Activated CD8-positive, alpha-beta T cell treated with anti-CD3 and anti-CD28 coated beads, Interleukin-2, amount 10 ng/mL, durations not matched to agents 7 days and 5 days (primary cell): ENCODE data around the gene CHMP5. TPM values are rescaled to one million over a fixed set of nuclear protein-coding genes. Genes with fewer than 3 reads are reported as not detected.

Experiments used
- ATAC-seq: fragments of 150-1000 bp; cut with Tn5 transposase; one replicate; pipeline ENCODE4 v1.10.0; 2021; ENCODE audit warnings: moderate library complexity
- CTCF ChIA-PET: fragments of 350-600 bp; sonication (Branson Sonifier 250); formaldehyde crosslinking; loops from one replicate; lab custom pipeline; 2021; ENCODE audit warnings: antibody characterized with exemption; lab: Charles Lee
- POLR2A ChIA-PET: fragments of 350-600 bp; sonication (Branson Sonifier 250); formaldehyde crosslinking; loops from one replicate; lab custom pipeline; 2021; ENCODE audit warnings: antibody characterized with exemption; lab: Charles Lee
- DNase-seq: peaks from one replicate; pipeline ENCODE4 v3.0.0-alpha.2; 2020
- H3K27ac Mint-ChIP-seq: one replicate; pipeline ENCODE4 v1.8.0; 2021; ENCODE audit warnings: mild to moderate bottlenecking, mixed read lengths
- H3K27me3 Mint-ChIP-seq: one replicate; pipeline ENCODE4 v1.8.0; 2021; ENCODE audit warnings: low read depth, mixed read lengths
- H3K36me3 Mint-ChIP-seq: one replicate; pipeline ENCODE4 v1.8.0; 2021; ENCODE audit warnings: low read depth, mixed read lengths
- H3K4me1 Mint-ChIP-seq: one replicate; pipeline ENCODE4 v1.8.0; 2021; ENCODE audit warnings: low read depth, mixed read lengths
- H3K4me3 Mint-ChIP-seq: one replicate; pipeline ENCODE4 v1.8.0; 2021; ENCODE audit warnings: mild to moderate bottlenecking, mixed read lengths
- H3K9me3 Mint-ChIP-seq: one replicate; pipeline ENCODE4 v1.8.0; 2022; ENCODE audit warnings: mixed read lengths; ENCODE audit not compliant: insufficient read depth
- total RNA-seq, 2 experiments: library from RNA; stranded (reverse); gene quantifications; one replicate each; pipeline ENCODE4 v1.2.3, GENCODE V29; 2021

The CHMP5 gene
- total RNA-seq, 2 experiments from 2014 or later, result 83.0 to 85.5 TPM

DNA sequence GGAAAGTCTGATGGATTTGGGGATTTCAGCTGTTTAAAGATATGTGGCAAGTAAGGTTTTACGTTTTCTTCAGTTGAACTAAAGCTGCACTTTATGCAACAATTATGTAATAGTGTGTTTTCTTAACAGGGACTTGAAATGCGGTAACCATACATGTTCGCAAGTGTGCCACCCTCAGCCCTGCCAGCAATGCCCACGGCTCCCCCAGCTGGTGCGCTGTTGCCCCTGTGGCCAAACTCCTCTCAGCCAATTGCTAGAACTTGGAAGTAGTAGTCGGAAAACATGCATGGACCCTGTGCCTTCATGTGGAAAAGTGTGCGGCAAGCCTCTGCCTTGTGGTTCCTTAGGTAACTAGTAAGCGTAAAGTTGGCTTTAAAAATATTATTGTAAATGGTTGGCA is 53.9 kb downstream of the CHMP5 start:
- H3K9me3 Mint-ChIP-seq, result no peaks in the 10 kb centered on the region
- no peaks in the 10 kb centered on the region for H3K27me3 Mint-ChIP-seq
- no peak overlapping the region for H3K27ac Mint-ChIP-seq
- CTCF ChIA-PET, result interaction anchor here (1.3 kb wide), 1 partner anchor 135 kb away, joined by 4 read pairs; no protein-coding TSS in a partner anchor
- DNase-seq (no peak), ATAC-seq (no peak)
- POLR2A ChIA-PET, result interaction anchor here (0.6 kb wide), 1 partner anchor 226 kb away, joined by 3 read pairs; no protein-coding TSS in a partner anchor
- H3K4me3 Mint-ChIP-seq, result no peak overlapping the region
- H3K4me1 Mint-ChIP-seq, result no peaks in the 10 kb centered on the region
- peaks cover 59% of the 10 kb centered on the region for H3K36me3 Mint-ChIP-seq

DNA sequence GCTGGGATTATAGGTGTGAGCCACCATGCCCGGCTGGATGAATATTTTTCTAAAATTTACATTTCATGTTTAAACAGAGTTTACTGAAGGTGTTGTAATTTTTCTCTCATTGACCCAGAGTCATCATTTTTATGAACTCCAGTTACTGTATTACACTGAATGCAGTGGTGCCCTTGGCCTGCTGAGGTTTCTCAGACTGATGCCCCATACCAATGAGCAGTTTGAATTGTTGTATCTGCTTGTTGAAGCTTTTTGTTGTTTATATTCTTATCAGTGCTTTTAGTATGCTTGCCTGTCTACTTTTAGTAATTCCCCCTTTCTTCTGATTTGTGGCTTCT is 55.4 kb downstream of the CHMP5 start:
- H3K36me3 Mint-ChIP-seq, result peaks cover 62% of the 10 kb centered on the region
- H3K4me3 Mint-ChIP-seq, result no peak overlapping the region
- H3K4me1 Mint-ChIP-seq, result no peaks in the 10 kb centered on the region
- POLR2A ChIA-PET, result interaction anchor here (1.0 to 1.1 kb wide), 2 partner anchors 10 to 30 kb away, joined by 3 read pairs; partner anchors contain the start of gene NFX1
- DNase-seq (no peak), ATAC-seq (no peak)
- CTCF ChIA-PET, result interaction anchor here (0.7 to 1.8 kb wide), 2 partner anchors 146 to 253 kb away, joined by 3 to 5 read pairs; no protein-coding TSS in a partner anchor
- no peaks in the 10 kb centered on the region for H3K27me3 Mint-ChIP-seq
- H3K9me3 Mint-ChIP-seq, result no peaks in the 10 kb centered on the region
- H3K27ac Mint-ChIP-seq, result no peak overlapping the region

DNA sequence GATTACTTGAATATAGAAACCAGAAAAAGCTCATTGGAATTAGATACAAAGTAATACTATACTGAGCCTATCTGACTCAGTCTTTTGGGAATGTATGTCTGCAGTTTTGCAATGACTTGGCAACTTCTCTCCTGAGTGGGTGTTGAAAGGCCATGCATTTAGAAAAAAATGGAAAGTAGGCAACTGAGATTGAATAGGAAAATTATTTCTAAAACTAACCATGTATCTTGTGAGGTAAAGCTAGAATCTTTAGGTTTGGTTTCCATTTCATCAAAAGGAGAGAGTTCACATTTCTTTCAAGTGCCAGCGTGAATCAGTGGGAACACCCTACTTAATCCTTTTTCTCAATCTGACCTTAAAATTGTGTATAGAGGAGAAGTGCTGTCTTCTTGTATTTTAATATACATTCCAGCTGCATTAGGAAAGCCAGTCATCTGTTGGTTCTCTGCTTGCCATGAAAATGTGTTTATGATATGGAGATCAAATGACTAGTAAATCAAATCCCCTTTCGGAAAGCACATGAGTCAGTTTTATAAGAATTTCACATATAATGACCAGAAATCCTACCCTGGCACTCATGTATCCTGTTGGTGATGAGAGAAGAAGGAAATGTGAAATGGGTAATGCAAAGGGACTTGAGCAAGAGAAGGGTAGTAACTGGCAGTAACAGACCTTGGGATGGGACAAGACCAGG is 55.9 kb downstream of the CHMP5 start:
- CTCF ChIA-PET, result interaction anchor here (0.7 to 1.8 kb wide), 2 partner anchors 146 to 253 kb away, joined by 3 to 5 read pairs; no protein-coding TSS in a partner anchor
- Mint-ChIP-seq H3K4me3 (no peak overlapping the region), H3K9me3 (no peaks in the 10 kb centered on the region), H3K36me3 (peaks cover 58% of the 10 kb centered on the region), H3K4me1 (no peaks in the 10 kb centered on the region), H3K27me3 (no peaks in the 10 kb centered on the region), H3K27ac (no peak overlapping the region)
- ATAC-seq, result no peak
- POLR2A ChIA-PET, result interaction anchor here (1.0 to 1.1 kb wide), 2 partner anchors 11 to 30 kb away, joined by 3 read pairs; partner anchors contain the start of gene NFX1
- no peak for DNase-seq

DNA sequence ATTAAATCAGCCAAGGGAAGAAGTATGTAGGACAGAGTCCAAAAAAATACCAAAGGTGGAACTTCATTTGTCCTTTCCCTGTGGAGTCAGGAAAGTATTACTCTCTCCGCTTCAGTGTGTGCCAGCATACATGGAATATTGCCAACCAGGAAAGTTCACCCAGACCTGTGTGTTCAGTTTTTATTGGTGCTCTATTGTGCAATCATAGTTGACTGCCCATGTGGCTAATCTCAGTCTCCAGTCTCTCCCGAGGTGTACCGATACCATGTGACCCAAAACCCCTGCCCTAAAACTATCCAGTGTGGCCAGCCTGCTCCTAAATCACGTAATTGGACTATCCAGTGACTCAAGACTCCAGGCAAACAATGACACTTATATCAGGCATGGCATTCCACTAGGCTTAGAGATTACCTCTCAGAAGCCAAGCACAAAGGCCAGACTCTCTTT is 64.3 kb downstream of the CHMP5 start:
- Mint-ChIP-seq H3K4me3 (no peak overlapping the region), H3K9me3 (no peaks in the 10 kb centered on the region), H3K4me1 (no peaks in the 10 kb centered on the region), H3K27ac (no peak overlapping the region), H3K36me3 (peaks cover 58% of the 10 kb centered on the region), H3K27me3 (no peaks in the 10 kb centered on the region)
- ChIA-PET CTCF (no interaction called here), POLR2A (no interaction called here)
- DNase-seq (no peak), ATAC-seq (no peak)

DNA sequence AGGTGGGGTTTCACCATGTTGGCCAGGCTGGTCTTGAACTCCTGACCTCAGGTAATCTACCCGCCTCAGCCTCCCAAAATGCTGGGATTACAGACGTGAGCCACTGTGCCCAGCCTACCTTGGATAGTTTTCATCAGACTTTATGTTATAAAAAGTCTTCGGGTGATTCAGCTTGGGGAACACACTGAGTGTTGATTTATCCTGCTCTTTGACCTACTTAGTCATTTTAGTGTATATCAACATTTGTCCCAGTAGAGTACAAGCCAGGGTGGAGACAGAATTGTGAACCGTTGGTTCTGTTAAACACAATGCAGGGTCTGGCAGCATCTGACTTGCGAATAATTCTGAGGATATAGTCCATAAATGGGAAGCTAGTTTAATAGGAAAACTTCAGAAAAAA is 65.1 kb downstream of the CHMP5 start:
- ChIA-PET CTCF (interaction anchor here (0.7 to 1.4 kb wide), 2 partner anchors 45 to 46 kb away, joined by 3 to 4 read pairs; no protein-coding TSS in a partner anchor), POLR2A (no interaction called here)
- no peaks in the 10 kb centered on the region for H3K27me3 Mint-ChIP-seq
- no peaks in the 10 kb centered on the region for H3K9me3 Mint-ChIP-seq
- H3K36me3 Mint-ChIP-seq, result peaks cover 62% of the 10 kb centered on the region
- H3K4me3 Mint-ChIP-seq, result no peak overlapping the region
- ATAC-seq (no peak), DNase-seq (no peak)
- no peak overlapping the region for H3K27ac Mint-ChIP-seq
- H3K4me1 Mint-ChIP-seq, result no peaks in the 10 kb centered on the region

DNA sequence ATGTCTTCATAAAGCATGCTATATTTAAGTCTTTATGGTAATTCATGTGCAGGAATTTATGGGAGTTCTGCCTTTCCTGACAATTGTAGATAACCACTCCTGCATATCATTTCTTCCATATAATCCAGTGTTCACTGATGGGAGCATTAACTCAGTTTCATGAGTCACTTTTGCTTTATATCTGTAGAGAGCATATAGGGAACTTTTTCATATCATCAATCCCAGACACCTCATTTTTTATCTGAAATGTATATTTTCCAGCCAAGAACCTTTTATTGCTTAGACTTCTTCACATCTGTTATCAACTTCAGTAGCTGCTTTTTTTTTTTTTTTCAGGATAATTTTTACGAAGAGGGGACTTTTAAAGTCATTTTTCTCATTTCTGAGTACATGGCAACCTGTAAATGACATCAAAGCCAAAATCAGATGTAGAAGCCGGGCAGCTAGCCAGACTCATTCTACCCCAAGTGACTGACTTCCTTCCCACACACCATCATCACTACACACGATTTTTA is 66.6 kb downstream of the CHMP5 start:
- H3K9me3 Mint-ChIP-seq, result no peaks in the 10 kb centered on the region
- H3K4me3 Mint-ChIP-seq, result no peak overlapping the region
- no peaks in the 10 kb centered on the region for H3K4me1 Mint-ChIP-seq
- peak overlapping the region; percentile 12 for H3K27ac Mint-ChIP-seq
- POLR2A ChIA-PET, result no interaction called here
- CTCF ChIA-PET, result interaction anchor here (1.0 to 2.1 kb wide), 3 partner anchors 44 to 122 kb away, joined by 3 to 5 read pairs (median 4); no protein-coding TSS in a partner anchor
- DNase-seq (no peak), ATAC-seq (no peak)
- H3K36me3 Mint-ChIP-seq, result peaks cover 63% of the 10 kb centered on the region
- no peaks in the 10 kb centered on the region for H3K27me3 Mint-ChIP-seq

Other genes with a start within 250 kb of the CHMP5 start
- 100 to 1,000 TPM; 158 to 159 TPM for gene DNAJA1, start 239.8 kb upstream of the CHMP5 start, total RNA-seq
- gene SMU1, start 188.4 kb upstream of the CHMP5 start, total RNA-seq, result 10 to 100 TPM; 21.7 to 22.6 TPM
- gene B4GALT1, start 97.7 kb upstream of the CHMP5 start, total RNA-seq, result 10 to 100 TPM; 27.8 to 28.5 TPM
- not detected for gene SPINK4, start 24.9 kb upstream of the CHMP5 start, total RNA-seq
- gene BAG1, start 341 bp upstream of the CHMP5 start, total RNA-seq, result 10 to 100 TPM; 95.5 to 96.3 TPM
- gene NFX1, start 25.5 kb downstream of the CHMP5 start, total RNA-seq, result 10 to 100 TPM; 38.8 to 39.8 TPM
- not detected for gene AQP7, start 137.5 kb downstream of the CHMP5 start, total RNA-seq
- gene AQP3, start 182.5 kb downstream of the CHMP5 start, total RNA-seq, result 10 to 100 TPM; 29.9 to 31.4 TPM
- 10 to 100 TPM; 37.1 to 38.8 TPM for gene NOL6, start 208.9 kb downstream of the CHMP5 start, total RNA-seq